ENCODE measurements around the gene PGBD5.
"Not testable (repeated sequence)": the region's sequence is repeated elsewhere in the genome, so short reads cannot be mapped to it uniquely, and the experiment has no call there.

The PGBD5 gene

GRCh38 chr1:230424391-230425251 is 1.5 kb downstream of the PGBD5 start:
- peak; percentile 39 for DNase-seq

- DNase-seq = no peak
These were observed 2.2 kb downstream of the PGBD5 start for GRCh38 chr1:230423951-230424350.

- DNase-seq = no peak
These were observed 2.9 kb downstream of the PGBD5 start for GRCh38 chr1:230423261-230423660.

GRCh38 chr1:230422221-230422981 is 3.7 kb downstream of the PGBD5 start:
- DNase-seq = no peak

- peak; percentile 21 for DNase-seq
These were observed 4.7 kb downstream of the PGBD5 start for GRCh38 chr1:230421481-230421880.

GRCh38 chr1:230420372-230420771 is 5.8 kb downstream of the PGBD5 start:
- not testable (repeated sequence) for DNase-seq

GRCh38 chr1:230416430-230416829 is 9.7 kb downstream of the PGBD5 start:
- DNase-seq = no peak

GRCh38 chr1:230415405-230416132 is 10.6 kb downstream of the PGBD5 start:
- no peak for DNase-seq

GRCh38 chr1:230414694-230415093 is 11.4 kb downstream of the PGBD5 start:
- no peak for DNase-seq

- no peak for DNase-seq
These were observed 12.0 kb downstream of the PGBD5 start for GRCh38 chr1:230414102-230414501.

- no peak for DNase-seq
These were observed 13.1 kb downstream of the PGBD5 start for GRCh38 chr1:230413061-230413460.

GRCh38 chr1:230408971-230409370 is 17.2 kb downstream of the PGBD5 start:
- DNase-seq = no peak

GRCh38 chr1:230407351-230407750 is 18.8 kb downstream of the PGBD5 start:
- no peak for DNase-seq

- not testable (repeated sequence) for DNase-seq
These were observed 19.4 kb downstream of the PGBD5 start for GRCh38 chr1:230406727-230407126.

GRCh38 chr1:230403442-230403841 is 22.7 kb downstream of the PGBD5 start:
- no peak for DNase-seq

- no peak for DNase-seq
These were observed 24.3 kb downstream of the PGBD5 start for GRCh38 chr1:230401763-230402294.

GRCh38 chr1:230401101-230401500 is 25.0 kb downstream of the PGBD5 start:
- no peak for DNase-seq

- DNase-seq = no peak
These were observed 26.2 kb downstream of the PGBD5 start for GRCh38 chr1:230400007-230400344.

- DNase-seq = no peak
These were observed 26.7 kb downstream of the PGBD5 start for GRCh38 chr1:230399321-230400006.

- no peak for DNase-seq
These were observed 27.3 kb downstream of the PGBD5 start for GRCh38 chr1:230398856-230399255.

GRCh38 chr1:230396966-230397365 is 29.2 kb downstream of the PGBD5 start:
- DNase-seq = no peak

- no peak for DNase-seq
These were observed 30.2 kb downstream of the PGBD5 start for GRCh38 chr1:230395932-230396331.

GRCh38 chr1:230394741-230395140 is 31.4 kb downstream of the PGBD5 start:
- DNase-seq = no peak

Data from midbrain (tissue), 1 donor.